ENCODE results near the gene COL6A2.

Gene COL6A2

DNA sequence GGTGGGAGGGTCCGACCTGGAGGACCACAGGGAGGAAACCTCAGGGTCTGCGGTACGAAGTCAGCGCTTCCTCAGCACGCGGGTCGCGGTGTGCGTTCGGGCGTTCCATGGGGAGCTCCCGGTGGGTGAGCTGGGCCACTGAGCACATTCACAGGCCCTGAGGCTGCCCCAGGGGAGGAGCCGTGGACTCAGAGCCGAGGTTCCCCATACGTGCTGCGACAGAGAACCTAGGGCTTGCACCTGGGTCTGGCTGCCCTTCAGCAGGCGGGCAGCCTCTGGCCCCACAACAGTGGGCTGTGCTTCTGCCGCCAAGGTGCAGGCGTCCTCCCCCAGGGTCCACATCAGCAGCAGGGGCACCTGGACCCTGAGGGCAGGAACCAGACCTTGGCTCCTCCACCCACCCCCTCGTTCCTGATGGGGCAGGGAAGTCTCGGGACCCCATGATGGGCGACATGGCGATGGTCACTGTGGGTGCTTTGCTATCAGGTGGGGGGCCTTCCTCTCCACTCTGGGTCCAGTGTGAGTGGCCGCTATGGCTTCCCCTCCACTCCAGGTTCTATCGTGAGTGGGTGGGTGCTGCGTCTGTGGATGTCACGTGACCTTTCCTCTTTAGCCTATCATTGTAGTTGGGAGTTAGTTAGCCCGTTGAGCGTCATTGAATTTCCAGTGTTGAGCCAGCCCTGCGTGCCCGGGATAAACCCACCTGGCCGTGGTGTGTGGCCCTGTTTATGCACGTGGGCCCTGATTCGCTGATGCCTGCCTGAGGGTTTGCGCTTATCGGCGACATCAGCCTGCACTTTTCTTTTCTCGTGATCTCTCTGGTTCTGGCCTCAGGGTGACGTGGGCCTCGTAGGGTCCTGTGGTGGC, 29.6 kb downstream of the COL6A2 start:
- Histone ChIP-seq H2AFZ (ENCODE audit: low read depth, low read length) (no peak overlapping the region), H3K4ac (ENCODE audit: low read depth in 1 of 2, low read length in 2 of 2) (no peak overlapping the region), H3K36me3 (ENCODE audit: control insufficient read depth in 1 of 2, insufficient read depth in 2 of 2, low read depth in 1 of 2, low read length in 2 of 2) (peaks cover 91 to 97% of the 10 kb centered on the region in 2 experiments), H3K4me3 (ENCODE audit: insufficient read depth in 1 of 2, low read depth in 1 of 2, low read length in 2 of 2) (no peak overlapping the region), H4K91ac (ENCODE audit: low read length) (peak overlapping the region; percentile 19), H3K4me2 (ENCODE audit: low read length, poor library complexity, severe bottlenecking) (no peak overlapping the region), H3K79me1 (replicated peaks; ENCODE audit: low read length, poor library complexity, severe bottlenecking) (peaks cover 18% of the 10 kb centered on the region), H3K14ac (ENCODE audit: low read length in 2 of 2) (no peak overlapping the region), H3K23ac (ENCODE audit: low read length in 2 of 2) (no peak overlapping the region), H3K18ac (ENCODE audit: low read depth in 1 of 2, low read length in 2 of 2) (no peak overlapping the region), H2BK12ac (ENCODE audit: low read length in 2 of 2) (no peak overlapping the region), H2BK120ac (ENCODE audit: low read depth, low read length) (no peak overlapping the region), H3K9me3 (ENCODE audit: control insufficient read depth, low read length) (peaks cover 3% of the 10 kb centered on the region), H2BK15ac (ENCODE audit: low read depth, poor library complexity, severe bottlenecking) (no peak overlapping the region), H2BK5ac (ENCODE audit: low read depth, low read length, poor library complexity, severe bottlenecking) (no peak overlapping the region), H3K4me1 (ENCODE audit: control insufficient read depth, insufficient read depth, low read depth, low read length) (peaks cover 4% of the 10 kb centered on the region), H3K27me3 (ENCODE audit: control insufficient read depth in 1 of 2, insufficient read depth in 1 of 2, low read length in 2 of 2) (no peaks in the 10 kb centered on the region), H3K27ac (ENCODE audit: low read length, poor library complexity, severe bottlenecking) (no peak overlapping the region), H2AK5ac (ENCODE audit: low read length, severe bottlenecking) (no peak overlapping the region), H4K8ac (ENCODE audit: low read length) (no peak overlapping the region), H3K9ac (ENCODE audit: low read length) (no peak overlapping the region)
- WGBS, result 95% methylated on average over 40 of the region's 40 CpGs
- DNase-seq, result no peak

DNA sequence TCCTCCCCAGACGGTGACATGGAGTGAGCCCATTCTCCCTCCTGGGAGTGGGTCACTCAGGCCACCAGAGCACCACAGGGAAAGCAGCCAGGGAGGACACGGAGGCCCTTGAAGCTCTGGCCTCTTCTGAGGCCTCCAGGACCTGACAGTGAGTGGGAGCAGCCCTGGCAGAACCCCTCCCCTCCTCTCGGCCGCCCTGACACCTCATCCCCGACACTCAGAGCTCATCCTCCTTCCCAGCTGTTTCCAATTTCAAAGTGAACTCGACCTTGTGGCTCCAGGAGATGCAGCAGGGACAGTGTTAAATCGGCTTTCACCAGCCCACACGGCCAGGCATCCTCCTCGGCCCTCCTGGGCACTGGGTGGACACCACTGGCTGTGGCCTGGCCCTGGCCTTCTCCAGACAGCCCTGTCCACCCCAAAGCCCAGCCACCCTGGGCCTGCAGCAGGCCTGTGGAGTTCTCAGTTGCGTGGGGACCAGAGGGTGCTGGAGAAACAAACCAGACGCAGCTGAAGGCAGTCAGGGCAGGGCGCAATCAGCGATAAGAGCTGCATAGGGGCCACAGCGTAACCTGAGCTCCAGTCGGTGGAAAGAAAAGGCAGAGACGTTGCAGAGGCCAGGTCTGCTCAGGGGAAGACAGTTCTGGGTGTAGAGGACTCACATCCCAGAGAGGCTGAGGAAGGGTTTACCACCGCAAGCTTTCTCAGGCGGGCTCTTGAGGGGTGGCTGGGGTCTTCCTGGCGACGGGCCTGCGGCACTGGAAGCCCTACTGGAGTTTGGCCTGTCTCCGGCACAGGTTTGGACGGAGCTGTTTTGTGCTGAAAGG, 30.4 kb downstream of the COL6A2 start:
- no peak overlapping the region for H2BK12ac ChIP-seq (ENCODE audit: low read length in 2 of 2)
- peaks cover 2% of the 10 kb centered on the region for H3K4me1 ChIP-seq (ENCODE audit: control insufficient read depth, insufficient read depth, low read depth, low read length)
- no peak overlapping the region for H3K4me3 ChIP-seq (ENCODE audit: insufficient read depth in 1 of 2, low read depth in 1 of 2, low read length in 2 of 2)
- H4K8ac ChIP-seq (ENCODE audit: low read length), result no peak overlapping the region
- no peak overlapping the region for H3K4ac ChIP-seq (ENCODE audit: low read depth in 1 of 2, low read length in 2 of 2)
- peaks cover 89 to 91% of the 10 kb centered on the region in 2 experiments for H3K36me3 ChIP-seq (ENCODE audit: control insufficient read depth in 1 of 2, insufficient read depth in 2 of 2, low read depth in 1 of 2, low read length in 2 of 2)
- no peak overlapping the region for H2BK5ac ChIP-seq (ENCODE audit: low read depth, low read length, poor library complexity, severe bottlenecking)
- no peak overlapping the region for H2AK5ac ChIP-seq (ENCODE audit: low read length, severe bottlenecking)
- no peak overlapping the region for H2BK120ac ChIP-seq (ENCODE audit: low read depth, low read length)
- H3K9ac ChIP-seq (ENCODE audit: low read length), result no peak overlapping the region
- peaks cover 12% of the 10 kb centered on the region for H3K79me1 ChIP-seq (replicated peaks; ENCODE audit: low read length, poor library complexity, severe bottlenecking)
- DNase-seq, result peak; percentile 12
- 76% methylated on average over 23 of the region's 23 CpGs for WGBS
- no peak overlapping the region for H2BK15ac ChIP-seq (ENCODE audit: low read depth, poor library complexity, severe bottlenecking)
- no peak overlapping the region for H4K91ac ChIP-seq (ENCODE audit: low read length)
- H3K23ac ChIP-seq (ENCODE audit: low read length in 2 of 2), result no peak overlapping the region
- H3K18ac ChIP-seq (ENCODE audit: low read depth in 1 of 2, low read length in 2 of 2), result no peak overlapping the region
- H3K27ac ChIP-seq (ENCODE audit: low read length, poor library complexity, severe bottlenecking), result no peak overlapping the region
- no peak overlapping the region for H2AFZ ChIP-seq (ENCODE audit: low read depth, low read length)
- no peak overlapping the region for H3K4me2 ChIP-seq (ENCODE audit: low read length, poor library complexity, severe bottlenecking)
- no peaks in the 10 kb centered on the region for H3K27me3 ChIP-seq (ENCODE audit: control insufficient read depth in 1 of 2, insufficient read depth in 1 of 2, low read length in 2 of 2)
- H3K14ac ChIP-seq (ENCODE audit: low read length in 2 of 2), result no peak overlapping the region
- H3K9me3 ChIP-seq (ENCODE audit: control insufficient read depth, low read length), result peaks cover 3% of the 10 kb centered on the region

DNA sequence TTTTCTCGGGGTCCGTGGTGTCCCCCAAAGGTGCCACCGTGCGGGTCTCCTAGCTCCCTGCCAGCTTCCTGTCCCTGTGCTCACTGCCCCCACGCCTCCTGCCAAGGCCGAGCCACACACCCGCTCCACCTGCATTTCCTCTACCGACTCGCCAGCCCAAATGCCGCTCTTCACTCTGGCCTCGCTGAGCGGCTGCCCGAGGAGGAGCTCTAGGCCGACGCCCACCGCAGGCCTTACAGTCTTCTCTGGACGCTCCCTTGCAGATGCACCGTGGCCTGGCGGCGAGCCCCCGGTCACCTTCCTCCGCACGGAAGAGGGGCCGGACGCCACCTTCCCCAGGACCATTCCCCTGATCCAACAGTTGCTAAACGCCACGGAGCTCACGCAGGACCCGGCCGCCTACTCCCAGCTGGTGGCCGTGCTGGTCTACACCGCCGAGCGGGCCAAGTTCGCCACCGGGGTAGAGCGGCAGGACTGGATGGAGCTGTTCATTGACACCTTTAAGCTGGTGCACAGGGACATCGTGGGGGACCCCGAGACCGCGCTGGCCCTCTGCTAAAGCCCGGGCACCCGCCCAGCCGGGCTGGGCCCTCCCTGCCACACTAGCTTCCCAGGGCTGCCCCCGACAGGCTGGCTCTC, 31.1 kb downstream of the COL6A2 start:
- H3K23ac ChIP-seq (ENCODE audit: low read length in 2 of 2), result no peak overlapping the region
- H2BK15ac ChIP-seq (ENCODE audit: low read depth, poor library complexity, severe bottlenecking), result no peak overlapping the region
- H3K27me3 ChIP-seq (ENCODE audit: control insufficient read depth in 1 of 2, insufficient read depth in 1 of 2, low read length in 2 of 2), result no peaks in the 10 kb centered on the region
- no peak overlapping the region for H3K9ac ChIP-seq (ENCODE audit: low read length)
- H2BK12ac ChIP-seq (ENCODE audit: low read length in 2 of 2), result no peak overlapping the region
- H3K4me1 ChIP-seq (ENCODE audit: control insufficient read depth, insufficient read depth, low read depth, low read length), result peaks cover 2% of the 10 kb centered on the region
- 96% methylated on average over 45 of the region's 45 CpGs for WGBS
- H3K4me3 ChIP-seq (ENCODE audit: insufficient read depth in 1 of 2, low read depth in 1 of 2, low read length in 2 of 2), result no peak overlapping the region
- H2AK5ac ChIP-seq (ENCODE audit: low read length, severe bottlenecking), result no peak overlapping the region
- peaks cover 10% of the 10 kb centered on the region for H3K79me1 ChIP-seq (replicated peaks; ENCODE audit: low read length, poor library complexity, severe bottlenecking)
- H3K4me2 ChIP-seq (ENCODE audit: low read length, poor library complexity, severe bottlenecking), result no peak overlapping the region
- no peak overlapping the region for H3K18ac ChIP-seq (ENCODE audit: low read depth in 1 of 2, low read length in 2 of 2)
- no peak for DNase-seq
- peaks cover 3% of the 10 kb centered on the region for H3K9me3 ChIP-seq (ENCODE audit: control insufficient read depth, low read length)
- H3K36me3 ChIP-seq (ENCODE audit: control insufficient read depth in 1 of 2, insufficient read depth in 2 of 2, low read depth in 1 of 2, low read length in 2 of 2), result peaks cover 82 to 84% of the 10 kb centered on the region in 2 experiments
- H2BK120ac ChIP-seq (ENCODE audit: low read depth, low read length), result no peak overlapping the region
- no peak overlapping the region for H2BK5ac ChIP-seq (ENCODE audit: low read depth, low read length, poor library complexity, severe bottlenecking)
- H3K4ac ChIP-seq (ENCODE audit: low read depth in 1 of 2, low read length in 2 of 2), result no peak overlapping the region
- no peak overlapping the region for H4K91ac ChIP-seq (ENCODE audit: low read length)
- H3K27ac ChIP-seq (ENCODE audit: low read length, poor library complexity, severe bottlenecking), result no peak overlapping the region
- H3K14ac ChIP-seq (ENCODE audit: low read length in 2 of 2), result no peak overlapping the region
- H4K8ac ChIP-seq (ENCODE audit: low read length), result no peak overlapping the region
- no peak overlapping the region for H2AFZ ChIP-seq (ENCODE audit: low read depth, low read length)

Data from mesenchymal stem cell (in vitro differentiated cells and primary cell).